HG02763 (cell line): Measurements from ENCODE around the gene LDLRAD3.

ENCODE experiments used
- ATAC-seq: cut with Tn5 transposase; IDR thresholded peaks from one replicate; pipeline ENCODE4 v1.9.1; 2021; ENCODE audit warnings: mild to moderate bottlenecking, moderate library complexity; ENCODE audit not compliant: unreplicated experiment

LDLRAD3 gene

GRCh38 chr11:36071917-36072500 is 128.1 kb downstream of the LDLRAD3 start:
- no peak for ATAC-seq

- ATAC-seq = no peak
These were observed 129.7 kb downstream of the LDLRAD3 start for GRCh38 chr11:36073411-36074203.

- no peak for ATAC-seq
These were observed 131.1 kb downstream of the LDLRAD3 start for GRCh38 chr11:36074941-36075431.

GRCh38 chr11:36077368-36077767 is 133.5 kb downstream of the LDLRAD3 start:
- ATAC-seq = no peak

- ATAC-seq = no peak
These were observed 134.2 kb downstream of the LDLRAD3 start for GRCh38 chr11:36077886-36078685.

GRCh38 chr11:36078686-36079055 is 134.8 kb downstream of the LDLRAD3 start:
- ATAC-seq = no peak

GRCh38 chr11:36079878-36080675 is 136.2 kb downstream of the LDLRAD3 start:
- ATAC-seq = no peak

GRCh38 chr11:36081274-36081945 is 137.5 kb downstream of the LDLRAD3 start:
- no peak for ATAC-seq

GRCh38 chr11:36086366-36086765 is 142.5 kb downstream of the LDLRAD3 start:
- ATAC-seq = no peak

- no peak for ATAC-seq
These were observed 144.6 kb downstream of the LDLRAD3 start for GRCh38 chr11:36088266-36088972.

- no peak for ATAC-seq
These were observed 146.1 kb downstream of the LDLRAD3 start for GRCh38 chr11:36089920-36090319.

GRCh38 chr11:36090356-36091109 is 146.7 kb downstream of the LDLRAD3 start:
- ATAC-seq = no peak

GRCh38 chr11:36091256-36091811 is 147.5 kb downstream of the LDLRAD3 start:
- no peak for ATAC-seq

GRCh38 chr11:36092314-36093030 is 148.6 kb downstream of the LDLRAD3 start:
- ATAC-seq = no peak

GRCh38 chr11:36093548-36093947 is 149.7 kb downstream of the LDLRAD3 start:
- no peak for ATAC-seq

GRCh38 chr11:36094164-36094563 is 150.3 kb downstream of the LDLRAD3 start:
- ATAC-seq = no peak

GRCh38 chr11:36095716-36096115 is 151.9 kb downstream of the LDLRAD3 start:
- no peak for ATAC-seq

GRCh38 chr11:36097219-36097650 is 153.4 kb downstream of the LDLRAD3 start:
- ATAC-seq = no peak
